GM18517 (cell line): Measurements from ENCODE around the gene CCDC102A.

Experiments
- ATAC-seq: cut with Tn5 transposase; IDR thresholded peaks from one replicate; pipeline ENCODE4 v1.9.1; 2021; ENCODE audit warnings: mild to moderate bottlenecking, moderate library complexity; ENCODE audit not compliant: unreplicated experiment

Gene CCDC102A

GRCh38 chr16:57522960-57523359 is 13.4 kb downstream of the CCDC102A start:
- ATAC-seq: no peak

- no peak for ATAC-seq
These were observed 16.5 kb downstream of the CCDC102A start for GRCh38 chr16:57519796-57520360.

- ATAC-seq: no peak
These were observed 17.4 kb downstream of the CCDC102A start for GRCh38 chr16:57518922-57519321.

- ATAC-seq: no peak
These were observed 17.9 kb downstream of the CCDC102A start for GRCh38 chr16:57518520-57518919.

- no peak for ATAC-seq
These were observed 18.7 kb downstream of the CCDC102A start for GRCh38 chr16:57517397-57518367.

GRCh38 chr16:57516773-57517172 is 19.6 kb downstream of the CCDC102A start:
- no peak for ATAC-seq

GRCh38 chr16:57516176-57516725 is 20.1 kb downstream of the CCDC102A start:
- no peak for ATAC-seq

GRCh38 chr16:57514791-57515600 is 21.4 kb downstream of the CCDC102A start:
- no peak for ATAC-seq

- ATAC-seq: no peak
These were observed 22.0 kb downstream of the CCDC102A start for GRCh38 chr16:57514371-57514770.

- no peak for ATAC-seq
These were observed 22.8 kb downstream of the CCDC102A start for GRCh38 chr16:57513371-57514102.

GRCh38 chr16:57512296-57513001 is 23.9 kb downstream of the CCDC102A start:
- ATAC-seq: no peak

GRCh38 chr16:57510016-57510871 is 26.1 kb downstream of the CCDC102A start:
- ATAC-seq: no peak

GRCh38 chr16:57509231-57509923 is 27.0 kb downstream of the CCDC102A start:
- ATAC-seq: no peak

GRCh38 chr16:57508035-57508425 is 28.3 kb downstream of the CCDC102A start:
- ATAC-seq: no peak

GRCh38 chr16:57507136-57508034 is 29.0 kb downstream of the CCDC102A start:
- ATAC-seq: no peak

GRCh38 chr16:57505169-57505568 is 31.2 kb downstream of the CCDC102A start:
- ATAC-seq: no peak

GRCh38 chr16:57504491-57504890 is 31.9 kb downstream of the CCDC102A start:
- no peak for ATAC-seq
